Caco-2 (cell line): ENCODE measurements around the gene ITLN1. TPM values are rescaled to one million over a fixed set of nuclear protein-coding genes. Genes with fewer than 3 reads are reported as not detected.

Experiments
- BruUV-seq: library from RNA; stranded (reverse); fragments of 400-500 nt; replicated peaks from 2 replicates; lab custom pipeline; 2021; lab: Mats Ljungman, UMichigan
- CTCF ChIA-PET: fragments of 300-600 bp; sonication (Branson Sonifier 250); formaldehyde crosslinking; loops from one replicate; lab custom pipeline; 2022; ENCODE audit warnings: antibody characterized with exemption; lab: Charles Lee
- POLR2A ChIA-PET: fragments of 300-600 bp; sonication (Branson Sonifier 250); formaldehyde crosslinking; loops from one replicate; lab custom pipeline; 2022; ENCODE audit warnings: antibody characterized with exemption; lab: Charles Lee
- DNase-seq, 2 experiments: peaks; one replicate each; pipeline versions ENCODE4 v3.0.0 to v3.0.0-alpha.2; 2020 to 2022
- H3K27me3 ChIP-seq: replicated peaks from 2 replicates; pipeline ENCODE4 v1.6.0; 2011; ENCODE audit warnings: low read length; ENCODE audit not compliant: control insufficient read depth, insufficient read depth
- H3K36me3 ChIP-seq: 2 replicates; pipeline ENCODE4 v1.5.1; 2011; ENCODE audit warnings: low read length; ENCODE audit not compliant: control insufficient read depth, insufficient read depth
- H3K4me1 ChIP-seq: fragments of 250-450 bp; sonication (Bioruptor Pico); 2 replicates; pipeline ENCODE4 v1.5.1; 2020; ENCODE audit warnings: mild to moderate bottlenecking
- H3K4me3 ChIP-seq: 2 replicates; pipeline ENCODE4 v1.5.1; 2011; ENCODE audit warnings: low read depth, mild to moderate bottlenecking, control low read depth, low read length
- H3K9me3 ChIP-seq: fragments of 250-450 bp; sonication (Bioruptor Pico); 2 replicates; pipeline ENCODE4 v1.5.1; 2020; ENCODE audit warnings: mild to moderate bottlenecking, moderate library complexity
- H3K27ac Mint-ChIP-seq: one replicate; pipeline ENCODE4 v1.8.0; 2022; ENCODE audit warnings: mixed read lengths; ENCODE audit not compliant: unreplicated experiment
- H3K27me3 Mint-ChIP-seq: one replicate; pipeline ENCODE4 v1.8.0; 2022; ENCODE audit warnings: mixed read lengths; ENCODE audit not compliant: insufficient read depth, unreplicated experiment
- H3K36me3 Mint-ChIP-seq: one replicate; pipeline ENCODE4 v1.8.0; 2022; ENCODE audit warnings: mild to moderate bottlenecking, mixed read lengths; ENCODE audit not compliant: insufficient read depth, unreplicated experiment
- H3K4me1 Mint-ChIP-seq: one replicate; pipeline ENCODE4 v1.8.0; 2022; ENCODE audit warnings: low read depth, mixed read lengths; ENCODE audit not compliant: unreplicated experiment
- H3K4me3 Mint-ChIP-seq: one replicate; pipeline ENCODE4 v1.8.0; 2022; ENCODE audit warnings: mild to moderate bottlenecking, moderate library complexity, mixed read lengths; ENCODE audit not compliant: unreplicated experiment
- H3K9me3 Mint-ChIP-seq: one replicate; pipeline ENCODE4 v1.8.0; 2022; ENCODE audit warnings: mixed read lengths; ENCODE audit not compliant: unreplicated experiment
- intact Hi-C: fragments of 100-400 bp; cut with micrococcal nuclease; formaldehyde crosslinking; loops from one replicate; pipeline ENCODE4 v1.10.0; 2022; ENCODE audit not compliant: unreplicated experiment
- total RNA-seq: library from RNA; stranded (reverse); gene quantifications from 2 replicates; pipeline ENCODE4 v1.2.3, GENCODE V29; 2022
- TF ChIP-seq, protein P1 (sequence below), 2 experiments: fragments of 200-600 bp in 1 of 2; IDR thresholded peaks; 1 replicate in 1 of 2; 2 replicates in 1 of 2; pipeline versions ENCODE4 v1.5.1 to v1.8.0; 2011 to 2022; ENCODE audit warnings: antibody characterized with exemption in 1 of 2, control low read depth in 1 of 2, inconsistent platforms in 1 of 2, low read depth in 1 of 2, low read length in 1 of 2, mild to moderate bottlenecking in 1 of 2, moderate library complexity in 1 of 2; ENCODE audit not compliant: insufficient read depth in 1 of 2, severe bottlenecking in 1 of 2, unreplicated experiment in 1 of 2

Gene ITLN1
- total RNA-seq, 1 experiment from 2014 or later, result not detected

- no peaks in the 10 kb centered on the region for H3K27me3 Mint-ChIP-seq
- no peak for DNase-seq
- CTCF ChIA-PET, result no interaction called here
- no peak overlapping the region for H3K4me3 Mint-ChIP-seq
- intact Hi-C loops, result no loop called here
- H3K4me1 Mint-ChIP-seq, result peaks cover 41% of the 10 kb centered on the region
- BruUV-seq, result no TSS peak
- H3K9me3 Mint-ChIP-seq, result no peaks in the 10 kb centered on the region
- POLR2A ChIA-PET, result no interaction called here
- Histone ChIP-seq H3K4me3 (no peak overlapping the region), H3K4me1 (peaks cover 46% of the 10 kb centered on the region), H3K36me3 (no peaks in the 10 kb centered on the region), H3K27me3 (no peaks in the 10 kb centered on the region), H3K9me3 (0 out of 2 replicates have a peak, but pooled peaks cover 3% of the 10 kb centered on the region)
- TF ChIP-seq, protein P1, sequence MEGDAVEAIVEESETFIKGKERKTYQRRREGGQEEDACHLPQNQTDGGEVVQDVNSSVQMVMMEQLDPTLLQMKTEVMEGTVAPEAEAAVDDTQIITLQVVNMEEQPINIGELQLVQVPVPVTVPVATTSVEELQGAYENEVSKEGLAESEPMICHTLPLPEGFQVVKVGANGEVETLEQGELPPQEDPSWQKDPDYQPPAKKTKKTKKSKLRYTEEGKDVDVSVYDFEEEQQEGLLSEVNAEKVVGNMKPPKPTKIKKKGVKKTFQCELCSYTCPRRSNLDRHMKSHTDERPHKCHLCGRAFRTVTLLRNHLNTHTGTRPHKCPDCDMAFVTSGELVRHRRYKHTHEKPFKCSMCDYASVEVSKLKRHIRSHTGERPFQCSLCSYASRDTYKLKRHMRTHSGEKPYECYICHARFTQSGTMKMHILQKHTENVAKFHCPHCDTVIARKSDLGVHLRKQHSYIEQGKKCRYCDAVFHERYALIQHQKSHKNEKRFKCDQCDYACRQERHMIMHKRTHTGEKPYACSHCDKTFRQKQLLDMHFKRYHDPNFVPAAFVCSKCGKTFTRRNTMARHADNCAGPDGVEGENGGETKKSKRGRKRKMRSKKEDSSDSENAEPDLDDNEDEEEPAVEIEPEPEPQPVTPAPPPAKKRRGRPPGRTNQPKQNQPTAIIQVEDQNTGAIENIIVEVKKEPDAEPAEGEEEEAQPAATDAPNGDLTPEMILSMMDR (IDR thresholded peaks at IDR 0.05; ENCODE audit: insufficient read depth in 1 of 2, low read depth in 1 of 2, low read length in 1 of 2, severe bottlenecking in 1 of 2, unreplicated experiment in 1 of 2), result no peak
- H3K27ac Mint-ChIP-seq, result no peak overlapping the region
- peaks cover 5% of the 10 kb centered on the region for H3K36me3 Mint-ChIP-seq
Observed at GRCh38 chr1:160863774-160864131, 21.2 kb downstream of the ITLN1 start.

DNA sequence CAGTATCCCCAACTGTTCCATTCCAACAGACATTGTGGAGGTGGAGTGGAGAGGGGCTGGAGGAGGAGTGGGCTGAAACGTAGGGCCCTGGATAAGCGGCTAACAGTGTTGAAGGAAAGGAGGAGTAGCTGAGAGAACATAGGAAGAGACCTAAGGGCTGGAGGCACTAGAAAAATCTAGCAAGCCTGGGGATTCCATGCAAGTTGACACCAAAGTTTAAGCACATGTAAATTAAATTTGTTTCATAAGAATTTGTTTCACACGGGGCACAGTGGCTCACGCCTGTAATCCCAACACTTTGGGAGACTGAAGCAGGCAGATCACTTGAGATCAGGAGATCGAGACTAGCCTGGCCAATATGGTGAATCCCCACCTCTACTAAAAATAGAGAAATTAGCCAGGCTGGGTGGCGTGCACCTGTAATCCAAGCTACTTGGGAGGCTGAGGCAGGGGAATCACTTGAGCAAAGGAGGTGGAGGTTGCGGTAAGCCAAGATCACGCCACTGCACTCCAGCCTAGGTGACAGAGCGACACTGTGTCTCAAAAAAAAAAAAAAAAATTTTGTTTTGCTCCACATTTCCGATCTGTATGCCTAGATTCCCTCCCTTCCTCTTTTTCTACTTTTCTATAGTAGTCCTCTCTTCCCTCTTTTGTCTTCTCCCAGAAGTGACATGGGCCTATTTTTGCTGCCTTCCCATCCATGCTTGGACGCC is 21.8 kb downstream of the ITLN1 start:
- peak overlapping the region; percentile 12 for H3K27ac Mint-ChIP-seq
- DNase-seq, result no peak
- Histone ChIP-seq H3K36me3 (no peaks in the 10 kb centered on the region), H3K4me1 (peaks cover 42% of the 10 kb centered on the region), H3K9me3 (0 out of 2 replicates have a peak, but pooled peaks cover 3% of the 10 kb centered on the region), H3K27me3 (no peaks in the 10 kb centered on the region), H3K4me3 (no peak overlapping the region)
- no peaks in the 10 kb centered on the region for H3K9me3 Mint-ChIP-seq
- TF ChIP-seq, protein P1 (IDR thresholded peaks at IDR 0.05; ENCODE audit: insufficient read depth in 1 of 2, low read depth in 1 of 2, low read length in 1 of 2, severe bottlenecking in 1 of 2, unreplicated experiment in 1 of 2), result no peak
- H3K36me3 Mint-ChIP-seq, result peaks cover 5% of the 10 kb centered on the region
- no TSS peak for BruUV-seq
- ChIA-PET POLR2A (no interaction called here), CTCF (interaction anchor here (0.7 kb wide), 1 partner anchor 520 kb away, joined by 5 read pairs; no protein-coding TSS in a partner anchor)
- no peak overlapping the region for H3K4me3 Mint-ChIP-seq
- H3K27me3 Mint-ChIP-seq, result no peaks in the 10 kb centered on the region
- peaks cover 37% of the 10 kb centered on the region for H3K4me1 Mint-ChIP-seq
- intact Hi-C loops, result no loop called here

DNA sequence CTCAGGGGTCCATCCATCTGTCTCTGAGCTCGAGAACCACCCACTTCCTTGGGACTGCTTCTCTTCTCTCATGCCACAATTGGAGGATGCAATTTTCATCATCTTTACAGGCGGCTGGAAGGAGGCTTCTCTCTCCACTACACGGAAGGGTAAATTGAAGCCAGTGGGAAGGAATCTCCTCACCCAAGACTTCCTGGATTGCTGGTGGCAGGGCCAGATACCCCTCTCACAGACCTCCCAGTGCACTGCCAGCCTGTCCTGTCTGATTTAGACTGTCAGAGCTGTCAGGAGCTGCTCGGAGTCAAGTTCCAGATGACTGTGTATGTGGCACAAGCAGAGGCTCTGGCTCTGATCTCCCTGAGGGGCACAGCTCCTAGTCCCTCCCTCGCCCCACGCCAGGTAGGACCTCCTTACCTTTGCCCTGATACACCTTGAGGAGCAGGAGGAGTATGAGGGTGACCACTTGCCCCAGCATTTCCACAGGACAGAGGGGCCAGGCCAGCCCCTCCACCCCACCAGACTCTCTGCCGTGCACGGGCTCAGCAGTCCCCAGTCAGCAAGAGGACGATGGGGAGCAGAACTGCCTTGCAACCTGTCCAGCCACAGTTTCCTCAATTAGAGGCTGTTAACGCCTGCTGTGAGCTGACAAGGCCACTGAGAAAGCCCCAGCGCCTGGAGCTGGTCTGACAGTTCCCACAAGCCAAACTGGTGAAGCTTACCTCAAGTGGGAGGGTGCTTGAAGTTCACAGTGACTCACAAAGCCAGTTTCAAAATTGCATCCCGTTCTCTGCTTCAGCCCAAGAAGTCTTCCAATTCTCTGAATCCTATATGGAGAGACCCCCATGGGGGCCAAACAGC is 22.5 kb downstream of the ITLN1 start, which contains the start of gene CD244:
Gene CD244, minus strand, starts transcription at position 685 of the 858 bp plus-strand sequence. Its CDS starts 210 bp downstream, at position 475.
- Mint-ChIP-seq H3K36me3 (peaks cover 5% of the 10 kb centered on the region), H3K9me3 (no peaks in the 10 kb centered on the region), H3K4me3 (no peak within 1 kb of the TSS), H3K27ac (peak within 1 kb of the TSS; percentile 12), H3K4me1 (peaks cover 30% of the 10 kb centered on the region), H3K27me3 (no peaks in the 10 kb centered on the region)
- H3K36me3 ChIP-seq, result no peaks in the 10 kb centered on the region
- no TSS peak for BruUV-seq
- peaks cover 34% of the 10 kb centered on the region for H3K4me1 ChIP-seq
- ChIA-PET CTCF (interaction anchor here (0.7 kb wide), 1 partner anchor 521 kb away, joined by 5 read pairs; no protein-coding TSS in a partner anchor), POLR2A (no interaction called here)
- intact Hi-C loops, result no loop called here
- TF ChIP-seq, protein P1 (IDR thresholded peaks at IDR 0.05; ENCODE audit: insufficient read depth in 1 of 2, low read depth in 1 of 2, low read length in 1 of 2, severe bottlenecking in 1 of 2, unreplicated experiment in 1 of 2), result no peak
- DNase-seq, result no peak
- 0 out of 2 replicates have a peak, but pooled peaks cover 3% of the 10 kb centered on the region for H3K9me3 ChIP-seq
- H3K27me3 ChIP-seq, result no peaks in the 10 kb centered on the region
- H3K4me3 ChIP-seq, result no peak within 1 kb of the TSS
